ENCODE data around the gene SPG7.
A peak's percentile ranks its signal among the peaks of the same experiment; 100 is the strongest.

Gene SPG7

DNA sequence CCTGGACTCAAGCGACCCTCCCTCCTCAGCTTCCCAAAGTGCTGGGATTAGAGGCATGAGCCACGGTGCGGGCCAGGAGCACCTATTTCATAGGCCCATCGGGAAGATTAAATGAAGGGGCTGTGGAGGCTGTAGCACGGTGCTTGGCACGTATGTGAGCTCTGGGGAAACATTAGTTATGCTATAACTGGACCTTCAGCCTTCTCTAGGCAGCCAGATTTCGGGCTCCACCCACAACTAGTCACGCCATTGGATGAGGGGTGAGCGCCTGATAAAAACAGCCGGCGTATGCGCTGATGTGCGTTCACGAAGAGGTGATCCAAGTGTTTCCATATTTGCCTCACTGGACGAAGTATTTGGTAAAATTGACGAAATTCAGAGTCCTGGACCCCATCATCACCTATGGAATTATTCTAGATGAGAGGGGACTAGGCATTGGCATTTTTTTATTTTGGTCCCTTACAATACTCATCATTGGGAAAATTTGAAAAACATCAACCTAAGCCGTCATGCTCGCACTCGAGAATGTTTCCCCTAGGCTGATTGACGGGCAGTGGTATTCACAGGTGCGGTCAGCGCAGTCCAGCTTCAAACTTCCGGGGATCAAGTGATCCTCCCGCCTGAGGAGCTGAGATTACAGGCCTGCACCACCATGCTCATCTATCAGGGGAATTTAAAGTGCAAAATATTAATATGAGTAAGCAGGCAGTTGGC lies 16.1 kb upstream of the SPG7 start:
- Histone ChIP-seq H3K4me3 (ENCODE audit: low read length in 2 of 2) (peak overlapping the region in 1 of 2 donors; percentile 63), H3K14ac (ENCODE audit: low read length) (no peak overlapping the region)

DNA sequence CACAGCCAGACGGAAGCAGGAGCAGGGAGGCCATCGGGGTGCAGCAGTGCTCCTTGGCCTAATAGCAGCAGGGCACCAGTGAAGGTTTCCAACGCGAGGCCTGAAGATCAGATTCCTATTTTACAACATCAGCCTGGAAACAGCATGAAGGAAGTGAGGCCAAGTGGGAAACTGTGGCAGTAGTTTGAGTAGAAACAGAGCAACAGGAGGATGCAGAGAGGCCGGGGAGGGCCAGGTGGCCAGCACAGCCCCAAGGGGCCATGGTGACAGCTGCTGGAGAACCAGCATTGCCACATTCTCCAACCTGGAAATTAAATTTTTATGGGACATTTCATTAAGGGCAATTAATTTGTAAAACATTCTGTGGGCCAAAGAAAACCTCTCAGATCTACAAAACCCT lies 14.4 kb upstream of the SPG7 start:
- Histone ChIP-seq H3K79me1 (ENCODE audit: low read depth, low read length) (peaks cover 3% of the 10 kb centered on the region), H2BK15ac (ENCODE audit: low read length) (no peak overlapping the region), H4K8ac (ENCODE audit: low read depth, low read length) (no peak overlapping the region), H3K4me1 (ENCODE audit: control insufficient read depth in 2 of 2, insufficient read depth in 1 of 2, low read depth in 1 of 2, low read length in 2 of 2) (peaks cover 5 to 21% of the 10 kb centered on the region in 2 donors), H3K27me3 (ENCODE audit: control insufficient read depth in 3 of 3, insufficient read depth in 3 of 3, low read depth in 1 of 3, low read length in 3 of 3) (no peaks in the 10 kb centered on the region), H3K18ac (ENCODE audit: low read length) (no peak overlapping the region), H2BK120ac (ENCODE audit: low read depth, low read length) (no peak overlapping the region), H3K36me3 (replicated peaks in 1 of 2; ENCODE audit: control insufficient read depth in 2 of 2, insufficient read depth in 2 of 2, low read length in 2 of 2) (peaks cover 3 to 4% of the 10 kb centered on the region in 2 donors), H3K27ac (replicated peaks; ENCODE audit: low read length) (no peak overlapping the region), H2BK5ac (ENCODE audit: low read length) (no peak overlapping the region), H3K4ac (ENCODE audit: low read length) (no peak overlapping the region), H4K91ac (ENCODE audit: low read depth, low read length, poor library complexity) (no peak overlapping the region), H3K14ac (ENCODE audit: low read length) (no peak overlapping the region), H2AFZ (ENCODE audit: low read length) (no peak overlapping the region), H3K9me3 (replicated peaks in 1 of 2; ENCODE audit: control insufficient read depth in 2 of 2, insufficient read depth in 1 of 2, low read depth in 1 of 2, low read length in 2 of 2) (no peaks in the 10 kb centered on the region), H3K4me2 (ENCODE audit: insufficient read depth, low read length, poor library complexity, severe bottlenecking) (no peak overlapping the region), H3K4me3 (ENCODE audit: low read length in 2 of 2) (no peak overlapping the region), H3K23ac (ENCODE audit: low read depth, low read length, poor library complexity) (no peak overlapping the region), H2AK5ac (ENCODE audit: low read depth, low read length) (no peak overlapping the region), H2BK12ac (ENCODE audit: low read length) (no peak overlapping the region), H3K9ac (ENCODE audit: low read depth, low read length, poor library complexity) (no peak overlapping the region)
- DNase-seq (ENCODE audit: low spot score) = no peak
- no CpG with 5 or more reads among the region's 5 CpGs for WGBS, 2 donors (ENCODE audit: extremely low coverage in 2 of 2, insufficient read length in 2 of 2, insufficient replicate concordance in 1 of 2)

More for the DNA sequence above, 16.1 kb upstream of the SPG7 start:
- H4K91ac ChIP-seq (ENCODE audit: low read depth, low read length, poor library complexity) = no peak overlapping the region
- H2BK5ac ChIP-seq (ENCODE audit: low read length) = no peak overlapping the region
- H2AFZ ChIP-seq (ENCODE audit: low read length) = no peak overlapping the region
- H3K4ac ChIP-seq (ENCODE audit: low read length) = no peak overlapping the region
- H2BK120ac ChIP-seq (ENCODE audit: low read depth, low read length) = no peak overlapping the region
- no peak overlapping the region for H2BK12ac ChIP-seq (ENCODE audit: low read length)
- H4K8ac ChIP-seq (ENCODE audit: low read depth, low read length) = no peak overlapping the region
- no peaks in the 10 kb centered on the region for H3K27me3 ChIP-seq (ENCODE audit: control insufficient read depth in 3 of 3, insufficient read depth in 3 of 3, low read depth in 1 of 3, low read length in 3 of 3)
- peaks cover 3 to 6% of the 10 kb centered on the region in 2 donors for H3K36me3 ChIP-seq (replicated peaks in 1 of 2; ENCODE audit: control insufficient read depth in 2 of 2, insufficient read depth in 2 of 2, low read length in 2 of 2)
- H3K4me1 ChIP-seq (ENCODE audit: control insufficient read depth in 2 of 2, insufficient read depth in 1 of 2, low read depth in 1 of 2, low read length in 2 of 2) = peaks cover 9 to 30% of the 10 kb centered on the region in 2 donors
- no CpG with 5 or more reads among the region's 24 CpGs for WGBS, 2 donors (ENCODE audit: extremely low coverage in 2 of 2, insufficient read length in 2 of 2, insufficient replicate concordance in 1 of 2)
- H3K79me1 ChIP-seq (ENCODE audit: low read depth, low read length) = peaks cover 5% of the 10 kb centered on the region
- H3K27ac ChIP-seq (replicated peaks; ENCODE audit: low read length) = no peak overlapping the region
- H2AK5ac ChIP-seq (ENCODE audit: low read depth, low read length) = no peak overlapping the region
- no peak overlapping the region for H3K18ac ChIP-seq (ENCODE audit: low read length)
- H2BK15ac ChIP-seq (ENCODE audit: low read length) = no peak overlapping the region
- H3K9me3 ChIP-seq (replicated peaks in 1 of 2; ENCODE audit: control insufficient read depth in 2 of 2, insufficient read depth in 1 of 2, low read depth in 1 of 2, low read length in 2 of 2) = no peaks in the 10 kb centered on the region
- H3K9ac ChIP-seq (ENCODE audit: low read depth, low read length, poor library complexity) = no peak overlapping the region
- H3K4me2 ChIP-seq (ENCODE audit: insufficient read depth, low read length, poor library complexity, severe bottlenecking) = peak overlapping the region; percentile 19
- no peak for DNase-seq (ENCODE audit: low spot score)
- H3K23ac ChIP-seq (ENCODE audit: low read depth, low read length, poor library complexity) = no peak overlapping the region

DNA sequence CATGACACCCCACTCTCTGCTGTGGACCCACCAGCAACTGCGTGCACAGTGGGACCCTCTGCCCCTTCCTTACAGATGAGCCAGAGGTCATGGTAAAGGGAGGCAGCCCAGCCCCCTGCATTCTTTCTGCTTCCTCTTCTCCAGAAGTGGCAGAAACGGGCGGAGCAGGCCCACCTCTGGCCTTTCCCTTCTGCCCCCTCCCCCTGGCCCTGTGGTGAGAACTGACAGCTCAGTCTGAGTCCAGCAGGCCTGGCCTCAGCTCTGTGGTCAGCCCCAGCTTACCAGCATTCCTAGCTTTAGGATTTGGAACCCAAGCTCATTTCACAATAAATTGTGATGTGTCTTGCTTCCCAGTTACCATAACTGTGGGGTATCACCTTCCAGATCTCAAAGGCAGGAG lies 13.1 kb upstream of the SPG7 start:
- Histone ChIP-seq H3K4me1 (ENCODE audit: control insufficient read depth in 2 of 2, insufficient read depth in 1 of 2, low read depth in 1 of 2, low read length in 2 of 2) (peaks cover 4 to 21% of the 10 kb centered on the region in 2 donors), H2BK120ac (ENCODE audit: low read depth, low read length) (no peak overlapping the region), H2AFZ (ENCODE audit: low read length) (no peak overlapping the region), H3K4ac (ENCODE audit: low read length) (no peak overlapping the region), H2BK5ac (ENCODE audit: low read length) (no peak overlapping the region), H3K18ac (ENCODE audit: low read length) (no peak overlapping the region), H4K91ac (ENCODE audit: low read depth, low read length, poor library complexity) (no peak overlapping the region), H3K36me3 (replicated peaks in 1 of 2; ENCODE audit: control insufficient read depth in 2 of 2, insufficient read depth in 2 of 2, low read length in 2 of 2) (peaks cover 6% of the 10 kb centered on the region in 2 donors), H3K14ac (ENCODE audit: low read length) (peak overlapping the region; percentile 31), H3K27ac (replicated peaks; ENCODE audit: low read length) (no peak overlapping the region), H3K79me1 (ENCODE audit: low read depth, low read length) (peaks cover 3% of the 10 kb centered on the region), H3K4me2 (ENCODE audit: insufficient read depth, low read length, poor library complexity, severe bottlenecking) (no peak overlapping the region), H3K4me3 (ENCODE audit: low read length in 2 of 2) (no peak overlapping the region), H3K9ac (ENCODE audit: low read depth, low read length, poor library complexity) (no peak overlapping the region), H2BK15ac (ENCODE audit: low read length) (no peak overlapping the region), H3K23ac (ENCODE audit: low read depth, low read length, poor library complexity) (no peak overlapping the region), H2AK5ac (ENCODE audit: low read depth, low read length) (no peak overlapping the region), H2BK12ac (ENCODE audit: low read length) (no peak overlapping the region), H4K8ac (ENCODE audit: low read depth, low read length) (no peak overlapping the region), H3K27me3 (ENCODE audit: control insufficient read depth in 3 of 3, insufficient read depth in 3 of 3, low read depth in 1 of 3, low read length in 3 of 3) (no peaks in the 10 kb centered on the region), H3K9me3 (replicated peaks in 1 of 2; ENCODE audit: control insufficient read depth in 2 of 2, insufficient read depth in 1 of 2, low read depth in 1 of 2, low read length in 2 of 2) (no peaks in the 10 kb centered on the region)
- no CpG with 5 or more reads among the region's 3 CpGs for WGBS, 2 donors (ENCODE audit: extremely low coverage in 2 of 2, insufficient read length in 2 of 2, insufficient replicate concordance in 1 of 2)
- DNase-seq (ENCODE audit: low spot score) = no peak

DNA sequence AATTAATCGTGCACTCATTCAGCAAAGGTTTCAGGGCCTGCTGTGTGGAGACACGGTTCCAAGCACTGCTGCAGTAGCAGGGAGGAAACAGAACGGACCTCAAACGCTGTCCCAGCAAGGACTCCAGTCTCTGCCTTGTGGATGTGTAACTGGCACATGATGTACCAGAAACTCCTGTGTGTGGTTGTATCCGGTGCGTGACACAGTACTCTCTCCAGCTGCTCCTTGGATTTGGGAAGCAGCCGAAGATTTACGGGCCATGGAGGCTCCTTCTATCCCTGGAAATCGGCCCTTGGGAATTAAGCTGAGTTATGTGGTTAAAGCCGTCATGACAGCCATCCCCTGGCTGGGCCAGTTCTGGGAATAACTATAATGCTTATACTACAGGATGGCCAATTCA lies 9.4 kb upstream of the SPG7 start:
- Histone ChIP-seq H3K9ac (ENCODE audit: low read depth, low read length, poor library complexity) (no peak overlapping the region), H3K4ac (ENCODE audit: low read length) (no peak overlapping the region), H2AFZ (ENCODE audit: low read length) (no peak overlapping the region), H3K36me3 (replicated peaks in 1 of 2; ENCODE audit: control insufficient read depth in 2 of 2, insufficient read depth in 2 of 2, low read length in 2 of 2) (peaks cover 4 to 6% of the 10 kb centered on the region in 2 donors), H4K8ac (ENCODE audit: low read depth, low read length) (no peak overlapping the region), H3K27me3 (ENCODE audit: control insufficient read depth in 3 of 3, insufficient read depth in 3 of 3, low read depth in 1 of 3, low read length in 3 of 3) (no peaks in the 10 kb centered on the region), H3K14ac (ENCODE audit: low read length) (no peak overlapping the region), H2BK12ac (ENCODE audit: low read length) (no peak overlapping the region), H2BK5ac (ENCODE audit: low read length) (no peak overlapping the region), H3K27ac (replicated peaks; ENCODE audit: low read length) (no peak overlapping the region), H3K4me1 (ENCODE audit: control insufficient read depth in 2 of 2, insufficient read depth in 1 of 2, low read depth in 1 of 2, low read length in 2 of 2) (peaks cover 0 to 14% of the 10 kb centered on the region in 2 donors), H3K18ac (ENCODE audit: low read length) (no peak overlapping the region), H2BK120ac (ENCODE audit: low read depth, low read length) (no peak overlapping the region), H3K4me3 (ENCODE audit: low read length in 2 of 2) (no peak overlapping the region), H2BK15ac (ENCODE audit: low read length) (no peak overlapping the region), H3K9me3 (replicated peaks in 1 of 2; ENCODE audit: control insufficient read depth in 2 of 2, insufficient read depth in 1 of 2, low read depth in 1 of 2, low read length in 2 of 2) (no peaks in the 10 kb centered on the region), H3K79me1 (ENCODE audit: low read depth, low read length) (peaks cover 2% of the 10 kb centered on the region), H4K91ac (ENCODE audit: low read depth, low read length, poor library complexity) (no peak overlapping the region), H3K4me2 (ENCODE audit: insufficient read depth, low read length, poor library complexity, severe bottlenecking) (no peak overlapping the region), H2AK5ac (ENCODE audit: low read depth, low read length) (no peak overlapping the region), H3K23ac (ENCODE audit: low read depth, low read length, poor library complexity) (no peak overlapping the region)
- WGBS, 2 donors (ENCODE audit: extremely low coverage in 2 of 2, insufficient read length in 2 of 2, insufficient replicate concordance in 1 of 2) = no CpG with 5 or more reads among the region's 10 CpGs
- no peak for DNase-seq (ENCODE audit: low spot score)
